Activated CD4-positive, alpha-beta T cell treated with anti-CD3 and anti-CD28 coated beads, Interleukin-2, amount 50 U/mL, for 4 hours (primary cell): ENCODE results near the gene UBE2D3.
"Not testable (repeated sequence)": the region's sequence is repeated elsewhere in the genome, so short reads cannot be mapped to it uniquely, and the experiment has no call there.

Experiments used
- DNase-seq, 2 experiments: peaks; one replicate each; pipeline ENCODE4 v3.0.0-alpha.2; 2020

The UBE2D3 gene

GRCh38 chr4:102826890-102827673, at the start of gene UBE2D3:
UBE2D3 (minus strand) TSS chr4:102827551; CDS start chr4:102826508, 1,043 bp downstream.
- DNase-seq = peak; percentile 93 to 94

GRCh38 chr4:102871772-102872171, 44.4 kb upstream of the UBE2D3 start:
- no peak for DNase-seq

- DNase-seq = peak; percentile 63 to 71
Observed at GRCh38 chr4:102869569-102870197, 42.3 kb upstream of the UBE2D3 start.

GRCh38 chr4:102868781-102869568, 41.6 kb upstream of the UBE2D3 start, which contains the start of gene CISD2:
CISD2 (plus strand) TSS chr4:102868992; CDS start chr4:102869085, 93 bp downstream.
- peak; percentile 82 to 85 for DNase-seq

- no peak for DNase-seq
Observed at GRCh38 chr4:102868153-102868780, 40.9 kb upstream of the UBE2D3 start.

GRCh38 chr4:102867278-102868152, 40.2 kb upstream of the UBE2D3 start:
- no peak for DNase-seq

- DNase-seq = not testable (repeated sequence)
Observed at GRCh38 chr4:102865327-102865726, 38.0 kb upstream of the UBE2D3 start.

- no peak for DNase-seq
Observed at GRCh38 chr4:102862747-102863146, 35.4 kb upstream of the UBE2D3 start.

- no peak for DNase-seq
Observed at GRCh38 chr4:102862016-102862415, 34.7 kb upstream of the UBE2D3 start.

GRCh38 chr4:102860611-102861324, 33.4 kb upstream of the UBE2D3 start:
- DNase-seq = no peak

- no peak for DNase-seq
Observed at GRCh38 chr4:102858828-102859464, 31.6 kb upstream of the UBE2D3 start.

GRCh38 chr4:102850370-102850769, 23.0 kb upstream of the UBE2D3 start:
- no peak for DNase-seq

- DNase-seq = no peak
Observed at GRCh38 chr4:102849579-102850104, 22.3 kb upstream of the UBE2D3 start.

- no peak for DNase-seq
Observed at GRCh38 chr4:102847687-102848086, 20.3 kb upstream of the UBE2D3 start.

GRCh38 chr4:102843938-102844337, 16.6 kb upstream of the UBE2D3 start:
- DNase-seq = no peak

- no peak for DNase-seq
Observed at GRCh38 chr4:102843273-102843672, 15.9 kb upstream of the UBE2D3 start.

GRCh38 chr4:102842367-102842766, 15.0 kb upstream of the UBE2D3 start:
- no peak for DNase-seq

- no peak for DNase-seq
Observed at GRCh38 chr4:102836596-102836995, 9.2 kb upstream of the UBE2D3 start.

GRCh38 chr4:102832667-102833066, 5.3 kb upstream of the UBE2D3 start:
- no peak for DNase-seq

- DNase-seq = no peak
Observed at GRCh38 chr4:102832105-102832504, 4.8 kb upstream of the UBE2D3 start.
